ENCODE data around the gene KCNAB1. TPM values are rescaled to one million over a fixed set of nuclear protein-coding genes. Genes with fewer than 3 reads are reported as not detected.

Gene KCNAB1
- total RNA-seq, 1 experiment from 2014 or later = not detected

GRCh38 chr3:156376199-156376598 lies 255.8 kb downstream of the KCNAB1 start:
- Histone ChIP-seq H3K9me3 (ENCODE audit: control insufficient read depth in 1 of 2, insufficient read depth in 1 of 2, low read depth in 1 of 2, low read length in 2 of 2) (no peaks in the 10 kb centered on the region), H3K4me2 (ENCODE audit: low read length) (no peak overlapping the region), H3K27ac (ENCODE audit: low read depth, low read length) (no peak overlapping the region), H3K27me3 (ENCODE audit: insufficient read depth, low read length) (0 out of 2 replicates have a peak, but pooled peaks cover 2% of the 10 kb centered on the region), H3K4me3 (replicated peaks in 1 of 2; ENCODE audit: low read depth in 1 of 2, low read length in 2 of 2) (no peak overlapping the region), H3K36me3 (ENCODE audit: control insufficient read depth in 1 of 2, insufficient read depth in 2 of 2, low read length in 2 of 2) (no peaks in the 10 kb centered on the region), H2AFZ (ENCODE audit: low read depth, low read length, poor library complexity, severe bottlenecking) (no peak overlapping the region), H3K79me2 (ENCODE audit: insufficient read depth, low read length) (no peaks in the 10 kb centered on the region), H3K9ac (ENCODE audit: low read length) (no peak overlapping the region), H4K20me1 (ENCODE audit: insufficient read depth) (no peaks in the 10 kb centered on the region), H3K4me1 (ENCODE audit: control insufficient read depth in 1 of 2, insufficient read depth in 2 of 2, low read length in 2 of 2) (no peaks in the 10 kb centered on the region), H3K9me2 (ENCODE audit: insufficient read depth) (no peaks in the 10 kb centered on the region)
- CTCF ChIA-PET = no interaction called here
- no peak for TF ChIP-seq YY1 (IDR thresholded peaks at IDR 0.05; ENCODE audit: extremely low read depth, insufficient replicate concordance, low read depth, low read length)
- no peak for TF ChIP-seq MAX (IDR thresholded peaks at IDR 0.05)
- no peak for TF ChIP-seq POLR2A (IDR thresholded peaks at IDR 0.05; ENCODE audit: borderline replicate concordance, extremely low read depth, insufficient read depth, insufficient read length)
- TF ChIP-seq ELF1 (IDR thresholded peaks at IDR 0.05; ENCODE audit: borderline replicate concordance, low read depth) = no peak
- no peak for TF ChIP-seq POLR2AphosphoS5 (IDR thresholded peaks at IDR 0.05; ENCODE audit: low read depth, low read length)
- no peak for TF ChIP-seq JUND (IDR thresholded peaks at IDR 0.05)
- no peak for TF ChIP-seq ZNF274 (IDR thresholded peaks at IDR 0.05; ENCODE audit: low read depth, low read length)
- TF ChIP-seq ATF3 (IDR thresholded peaks at IDR 0.05) = no peak
- TF ChIP-seq CBX3 (IDR thresholded peaks at IDR 0.05; ENCODE audit: low read depth) = no peak
- TF ChIP-seq FOSL1 (IDR thresholded peaks at IDR 0.05; ENCODE audit: low read depth) = no peak
- TF ChIP-seq CTCF (IDR thresholded peaks at IDR 0.05 in 2 of 3, conservative IDR thresholded peaks at IDR 0.05 in 1 of 3; ENCODE audit: borderline replicate concordance in 1 of 3, insufficient read depth in 1 of 3, low read depth in 2 of 3, low read length in 2 of 3) = no peak
- TF ChIP-seq REST (IDR thresholded peaks at IDR 0.05; ENCODE audit: low read depth) = no peak
- no peak for TF ChIP-seq EGR1 (IDR thresholded peaks at IDR 0.05; ENCODE audit: low read depth)
- DNase-seq (ENCODE audit: low read depth, low spot score) (no peak), ATAC-seq (no peak)
- BruUV-seq (replicated peaks) = no TSS peak
- POLR2A ChIA-PET = no interaction called here
- RAD21 ChIA-PET (ENCODE audit: low non-redundant PET in 1 of 2, low total read pairs in 2 of 2, uncharacterized antibody in 2 of 2, unreplicated experiment in 2 of 2) = no interaction called here
- intact Hi-C loops (cut with micrococcal nuclease) = no loop called here

All from HCT116 (cell line).